ENCODE data around the gene CAPN2. TPM values are rescaled to one million over a fixed set of nuclear protein-coding genes. Genes with fewer than 3 reads are reported as not detected.

The CAPN2 gene
- total and polyA plus RNA-seq, 5 experiments from 2014 or later, result 68.6 to 101 (median 72.2) TPM

- Mint-ChIP-seq H3K36me3 (peaks cover 11 to 87% (median 26%) of the 10 kb centered on the region in 3 donors), H3K4me3 (no peak overlapping the region), H3K4me1 (peaks cover 6 to 19% (median 9%) of the 10 kb centered on the region in 4 donors), H3K27me3 (no peaks in the 10 kb centered on the region), H3K9me3 (no peaks in the 10 kb centered on the region), H3K27ac (peak overlapping the region; percentile 5 to 93 (median 82))
- POLR2A ChIA-PET, result no interaction called here
- peak in 1 of 10 donors; percentile 19 for DNase-seq
- no peak for ATAC-seq
Measured at GRCh38 chr1:223776075-223776814, 63.9 kb downstream of the CAPN2 start.

GRCh38 chr1:223776826-223777454, 64.6 kb downstream of the CAPN2 start:
- DNase-seq, result no peak
- Mint-ChIP-seq H3K4me1 (peaks cover 6 to 18% (median 9%) of the 10 kb centered on the region in 4 donors), H3K27me3 (no peaks in the 10 kb centered on the region), H3K27ac (peak overlapping the region; percentile 8 to 88 (median 69)), H3K36me3 (peaks cover 4 to 80% (median 21%) of the 10 kb centered on the region in 3 donors), H3K4me3 (no peak overlapping the region), H3K9me3 (no peaks in the 10 kb centered on the region)
- no peak for ATAC-seq
- POLR2A ChIA-PET, result no interaction called here

GRCh38 chr1:223780318-223780717, 68.0 kb downstream of the CAPN2 start:
- POLR2A ChIA-PET, result no interaction called here
- ATAC-seq (no peak), DNase-seq (no peak)
- Mint-ChIP-seq H3K27ac (peak overlapping the region in 5 of 10 donors; percentile 20 to 71 (median 28)), H3K27me3 (no peaks in the 10 kb centered on the region), H3K9me3 (no peaks in the 10 kb centered on the region), H3K36me3 (peaks cover 5 to 77% (median 5%) of the 10 kb centered on the region in 3 donors), H3K4me3 (no peak overlapping the region), H3K4me1 (peaks cover 8 to 12% (median 9%) of the 10 kb centered on the region in 4 donors)

GRCh38 chr1:223780949-223781348, 68.6 kb downstream of the CAPN2 start:
- Mint-ChIP-seq H3K9me3 (no peaks in the 10 kb centered on the region), H3K27ac (peak overlapping the region in 5 of 10 donors; percentile 4 to 71 (median 21)), H3K27me3 (no peaks in the 10 kb centered on the region), H3K4me3 (no peak overlapping the region), H3K4me1 (peaks cover 5 to 9% (median 8%) of the 10 kb centered on the region in 4 donors), H3K36me3 (peaks cover 5 to 74% (median 5%) of the 10 kb centered on the region in 3 donors)
- DNase-seq (no peak), ATAC-seq (no peak)
- POLR2A ChIA-PET, result no interaction called here

- H3K4me3 Mint-ChIP-seq, result no peak overlapping the region
- peaks cover 5 to 72% (median 5%) of the 10 kb centered on the region in 3 donors for H3K36me3 Mint-ChIP-seq
- DNase-seq, result no peak
- H3K9me3 Mint-ChIP-seq, result no peaks in the 10 kb centered on the region
- no peaks in the 10 kb centered on the region for H3K27me3 Mint-ChIP-seq
- no peak for ATAC-seq
- H3K27ac Mint-ChIP-seq, result peak overlapping the region in 4 of 10 donors; percentile 7 to 85 (median 45)
- POLR2A ChIA-PET, result no interaction called here
- H3K4me1 Mint-ChIP-seq, result peaks cover 0 to 2% (median 0%) of the 10 kb centered on the region in 4 donors
Measured at GRCh38 chr1:223783676-223784075, 71.3 kb downstream of the CAPN2 start.

GRCh38 chr1:223784541-223784940, 72.2 kb downstream of the CAPN2 start:
- ATAC-seq, result no peak
- POLR2A ChIA-PET, result no interaction called here
- no peak for DNase-seq
- H3K27ac Mint-ChIP-seq, result peak overlapping the region in 1 of 10 donors; percentile 27
- no peaks in the 10 kb centered on the region for H3K27me3 Mint-ChIP-seq
- no peaks in the 10 kb centered on the region for H3K9me3 Mint-ChIP-seq
- peaks cover 0 to 2% (median 0%) of the 10 kb centered on the region in 4 donors for H3K4me1 Mint-ChIP-seq
- H3K36me3 Mint-ChIP-seq, result peaks cover 3 to 69% (median 5%) of the 10 kb centered on the region in 3 donors
- no peak overlapping the region for H3K4me3 Mint-ChIP-seq

GRCh38 chr1:223785808-223786207, 73.5 kb downstream of the CAPN2 start:
- H3K4me3 Mint-ChIP-seq, result no peak overlapping the region
- POLR2A ChIA-PET, result no interaction called here
- H3K36me3 Mint-ChIP-seq, result peaks cover 3 to 65% (median 5%) of the 10 kb centered on the region in 3 donors
- no peak for ATAC-seq
- peaks cover 0 to 2% (median 0%) of the 10 kb centered on the region in 4 donors for H3K4me1 Mint-ChIP-seq
- no peaks in the 10 kb centered on the region for H3K27me3 Mint-ChIP-seq
- no peak for DNase-seq
- no peaks in the 10 kb centered on the region for H3K9me3 Mint-ChIP-seq
- peak overlapping the region in 1 of 10 donors; percentile 21 for H3K27ac Mint-ChIP-seq

- ATAC-seq, result no peak
- Mint-ChIP-seq H3K9me3 (no peaks in the 10 kb centered on the region), H3K36me3 (peaks cover 4 to 68% (median 7%) of the 10 kb centered on the region in 3 donors)
Measured at GRCh38 chr1:223788746-223789415, 76.5 kb downstream of the CAPN2 start.

GRCh38 chr1:223792046-223792445, 79.7 kb downstream of the CAPN2 start:
- Mint-ChIP-seq H3K4me1 (no peaks in the 10 kb centered on the region), H3K4me3 (no peak overlapping the region), H3K9me3 (no peaks in the 10 kb centered on the region), H3K36me3 (peaks cover 3 to 73% (median 10%) of the 10 kb centered on the region in 3 donors), H3K27me3 (no peaks in the 10 kb centered on the region), H3K27ac (peak overlapping the region in 2 of 10 donors; percentile 7 to 48)
- no peak for ATAC-seq
- POLR2A ChIA-PET, result no interaction called here
- DNase-seq, result no peak

More at GRCh38 chr1:223788746-223789415, 76.5 kb downstream of the CAPN2 start:
- no peak for DNase-seq
- Mint-ChIP-seq H3K27ac (peak overlapping the region in 5 of 10 donors; percentile 26 to 69 (median 37)), H3K4me1 (no peaks in the 10 kb centered on the region), H3K4me3 (no peak overlapping the region), H3K27me3 (no peaks in the 10 kb centered on the region)
- POLR2A ChIA-PET, result no interaction called here

- Mint-ChIP-seq H3K4me3 (no peak overlapping the region), H3K27ac (no peak overlapping the region), H3K4me1 (no peaks in the 10 kb centered on the region), H3K36me3 (peaks cover 3 to 73% (median 15%) of the 10 kb centered on the region in 3 donors), H3K9me3 (no peaks in the 10 kb centered on the region), H3K27me3 (no peaks in the 10 kb centered on the region)
- DNase-seq, result no peak
- POLR2A ChIA-PET, result no interaction called here
- ATAC-seq, result no peak
Measured at GRCh38 chr1:223793716-223794115, 81.4 kb downstream of the CAPN2 start.

GRCh38 chr1:223794136-223794880, 82.0 kb downstream of the CAPN2 start:
- Mint-ChIP-seq H3K27ac (no peak overlapping the region), H3K36me3 (peaks cover 3 to 73% (median 17%) of the 10 kb centered on the region in 3 donors), H3K4me3 (no peak overlapping the region), H3K27me3 (no peaks in the 10 kb centered on the region), H3K4me1 (no peaks in the 10 kb centered on the region), H3K9me3 (no peaks in the 10 kb centered on the region)
- POLR2A ChIA-PET, result no interaction called here
- no peak for DNase-seq
- no peak for ATAC-seq

- no peak for DNase-seq
- POLR2A ChIA-PET, result no interaction called here
Measured at GRCh38 chr1:223796210-223796609, 83.9 kb downstream of the CAPN2 start.

More at GRCh38 chr1:223796210-223796609, 83.9 kb downstream of the CAPN2 start:
- no peak for ATAC-seq
- Mint-ChIP-seq H3K4me3 (no peak overlapping the region), H3K27me3 (no peaks in the 10 kb centered on the region), H3K27ac (peak overlapping the region in 1 of 10 donors; percentile 66), H3K36me3 (peaks cover 3 to 83% (median 17%) of the 10 kb centered on the region in 3 donors), H3K9me3 (no peaks in the 10 kb centered on the region), H3K4me1 (no peaks in the 10 kb centered on the region)

All from naive thymus-derived CD8-positive, alpha-beta T cell (primary cell).